ENCODE results near the gene DEFB125.

The DEFB125 gene

DNA sequence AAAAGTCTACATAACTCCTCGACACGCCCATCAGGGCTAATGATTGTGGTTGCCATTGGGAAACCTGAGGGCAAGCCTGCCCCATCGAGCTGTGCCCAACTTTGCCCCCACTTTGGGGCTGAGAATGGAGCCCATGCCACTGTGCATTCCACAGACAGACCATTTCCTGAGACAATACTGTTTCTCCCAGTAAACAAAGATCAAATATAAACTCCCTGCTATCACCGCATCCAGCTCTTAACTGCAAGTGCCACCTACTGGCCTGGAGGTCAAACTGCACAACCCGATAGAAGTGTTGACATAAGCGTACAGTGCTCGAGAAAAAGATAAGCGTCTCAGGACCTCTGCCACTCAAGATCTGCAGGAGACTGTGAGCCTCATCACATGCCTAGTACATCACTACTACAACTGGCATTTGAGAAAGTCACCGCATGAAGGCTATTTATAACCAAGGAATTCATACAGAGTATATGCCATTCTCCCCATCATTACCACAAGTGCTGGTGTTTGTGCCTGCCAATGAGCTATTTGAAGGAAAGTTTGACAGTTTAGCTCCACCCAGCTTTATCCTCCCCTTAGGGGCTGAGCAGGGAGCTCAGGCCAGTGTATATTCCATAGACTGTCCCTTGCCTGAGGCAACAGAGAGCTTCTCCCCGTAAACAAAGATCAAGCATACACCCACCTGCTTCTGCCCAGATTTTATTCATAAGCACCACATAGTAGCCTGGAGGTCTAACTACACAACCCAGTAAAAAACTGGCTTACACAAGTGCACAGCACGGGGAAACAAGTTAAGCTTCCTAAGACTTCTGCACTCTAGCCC lies 50.4 kb downstream of the DEFB125 start:
- in situ Hi-C loops (cut with MboI; ENCODE audit: low sequenced_read_pairs, unreplicated experiment), result no loop called here
- DNase-seq (ENCODE audit: low spot score), result no peak
- TF ChIP-seq, protein P1, sequence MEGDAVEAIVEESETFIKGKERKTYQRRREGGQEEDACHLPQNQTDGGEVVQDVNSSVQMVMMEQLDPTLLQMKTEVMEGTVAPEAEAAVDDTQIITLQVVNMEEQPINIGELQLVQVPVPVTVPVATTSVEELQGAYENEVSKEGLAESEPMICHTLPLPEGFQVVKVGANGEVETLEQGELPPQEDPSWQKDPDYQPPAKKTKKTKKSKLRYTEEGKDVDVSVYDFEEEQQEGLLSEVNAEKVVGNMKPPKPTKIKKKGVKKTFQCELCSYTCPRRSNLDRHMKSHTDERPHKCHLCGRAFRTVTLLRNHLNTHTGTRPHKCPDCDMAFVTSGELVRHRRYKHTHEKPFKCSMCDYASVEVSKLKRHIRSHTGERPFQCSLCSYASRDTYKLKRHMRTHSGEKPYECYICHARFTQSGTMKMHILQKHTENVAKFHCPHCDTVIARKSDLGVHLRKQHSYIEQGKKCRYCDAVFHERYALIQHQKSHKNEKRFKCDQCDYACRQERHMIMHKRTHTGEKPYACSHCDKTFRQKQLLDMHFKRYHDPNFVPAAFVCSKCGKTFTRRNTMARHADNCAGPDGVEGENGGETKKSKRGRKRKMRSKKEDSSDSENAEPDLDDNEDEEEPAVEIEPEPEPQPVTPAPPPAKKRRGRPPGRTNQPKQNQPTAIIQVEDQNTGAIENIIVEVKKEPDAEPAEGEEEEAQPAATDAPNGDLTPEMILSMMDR (IDR thresholded peaks at IDR 0.05; ENCODE audit: borderline replicate concordance, control extremely low read depth, extremely low read depth, insufficient read depth, missing control alignments), result no peak

DNA sequence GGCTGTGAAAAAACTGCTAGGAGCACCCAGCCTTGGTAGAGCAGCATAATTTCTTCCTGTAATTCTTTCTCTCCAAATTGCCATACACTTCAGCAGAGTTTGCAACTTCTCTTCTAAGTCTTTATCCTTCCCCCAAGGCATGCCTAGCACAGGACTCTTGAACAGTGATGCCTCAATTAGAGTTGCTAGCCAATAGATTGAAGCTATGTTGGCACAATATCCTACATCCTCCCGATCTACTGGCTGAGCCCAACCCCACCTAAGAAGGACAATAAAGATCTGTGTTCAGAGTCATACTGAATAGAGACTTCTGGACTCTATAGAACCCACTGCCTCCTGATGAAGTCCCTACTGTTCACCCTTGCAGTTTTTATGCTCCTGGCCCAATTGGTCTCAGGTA lies 54.8 kb downstream of the DEFB125 start, which contains the start of gene DEFB126:
Gene DEFB126 (plus strand): TSS at position 301 of the 400 bp plus-strand sequence. CDS start 39 bp downstream, at position 340.
- TF ChIP-seq, protein P1 (IDR thresholded peaks at IDR 0.05; ENCODE audit: borderline replicate concordance, control extremely low read depth, extremely low read depth, insufficient read depth, missing control alignments), result no peak
- in situ Hi-C loops (cut with MboI; ENCODE audit: low sequenced_read_pairs, unreplicated experiment), result no loop called here
- no peak for DNase-seq (ENCODE audit: low spot score)

GRCh38 chr20:145877-146276 lies 58.4 kb downstream of the DEFB125 start:
- no peak for DNase-seq (ENCODE audit: low spot score)
- in situ Hi-C loops (cut with MboI; ENCODE audit: low sequenced_read_pairs, unreplicated experiment), result no loop called here
- TF ChIP-seq, protein P1 (IDR thresholded peaks at IDR 0.05; ENCODE audit: borderline replicate concordance, control extremely low read depth, extremely low read depth, insufficient read depth, missing control alignments), result no peak
